ENCODE data around the gene LBX1. TPM values are rescaled to one million over a fixed set of nuclear protein-coding genes. Genes with fewer than 3 reads are reported as not detected.

The LBX1 gene
- total RNA-seq, 2 experiments from 2014 or later: not detected

GRCh38 chr10:101214446-101215396 lies 14.5 kb downstream of the LBX1 start:
- Histone ChIP-seq H4K20me1 (ENCODE audit: insufficient read depth, low read length) (no peaks in the 10 kb centered on the region), H3K9me3 (ENCODE audit: low read length) (no peaks in the 10 kb centered on the region), H3K36me3 (ENCODE audit: insufficient read depth, low read length) (no peaks in the 10 kb centered on the region), H3K4me3 (ENCODE audit: low read depth, low read length, poor library complexity, severe bottlenecking) (no peak overlapping the region), H3K27ac (ENCODE audit: low read depth, low read length, poor library complexity, severe bottlenecking) (no peak overlapping the region), H2AFZ (ENCODE audit: low read length) (peak overlapping the region; percentile 78; the same call in 1 of the 2 replicates), H3K4me2 (ENCODE audit: low read length) (peak overlapping the region; percentile 83; the same call in 1 of the 2 replicates), H3K79me2 (ENCODE audit: insufficient read depth, low read depth, low read length) (no peaks in the 10 kb centered on the region), H3K4me1 (ENCODE audit: insufficient read depth, low read length, poor library complexity, severe bottlenecking) (peaks cover 6% of the 10 kb centered on the region), H3K9me2 (ENCODE audit: insufficient read depth, low read length) (no peaks in the 10 kb centered on the region)
- BruUV-seq (replicated peaks): no TSS peak
- CTCF ChIA-PET (ENCODE audit: unreplicated experiment): interaction anchor here (0.6 to 1.5 kb wide), 5 partner anchors 15 to 345 kb away, joined by 3 to 6 read pairs (median 4); no protein-coding TSS in a partner anchor
- peak; percentile 81 for DNase-seq (ENCODE audit: low spot score)
- POLR2A ChIA-PET: interaction anchor here (0.5 to 2.2 kb wide), 3 partner anchors 231 to 567 kb away, joined by 4 to 7 read pairs (median 5); no protein-coding TSS in a partner anchor
- intact Hi-C loops (cut with micrococcal nuclease; ENCODE audit: unreplicated experiment): loop anchor here (1.0 to 10.0 kb wide), 8 partner anchors 52 to 570 kb away; partner anchors contain the start of gene NPM3
- TF ChIP-seq EZH2phosphoT487 (IDR thresholded peaks at IDR 0.05; ENCODE audit: borderline replicate concordance, low read depth, low read length): no peak
- TF ChIP-seq, protein P1, sequence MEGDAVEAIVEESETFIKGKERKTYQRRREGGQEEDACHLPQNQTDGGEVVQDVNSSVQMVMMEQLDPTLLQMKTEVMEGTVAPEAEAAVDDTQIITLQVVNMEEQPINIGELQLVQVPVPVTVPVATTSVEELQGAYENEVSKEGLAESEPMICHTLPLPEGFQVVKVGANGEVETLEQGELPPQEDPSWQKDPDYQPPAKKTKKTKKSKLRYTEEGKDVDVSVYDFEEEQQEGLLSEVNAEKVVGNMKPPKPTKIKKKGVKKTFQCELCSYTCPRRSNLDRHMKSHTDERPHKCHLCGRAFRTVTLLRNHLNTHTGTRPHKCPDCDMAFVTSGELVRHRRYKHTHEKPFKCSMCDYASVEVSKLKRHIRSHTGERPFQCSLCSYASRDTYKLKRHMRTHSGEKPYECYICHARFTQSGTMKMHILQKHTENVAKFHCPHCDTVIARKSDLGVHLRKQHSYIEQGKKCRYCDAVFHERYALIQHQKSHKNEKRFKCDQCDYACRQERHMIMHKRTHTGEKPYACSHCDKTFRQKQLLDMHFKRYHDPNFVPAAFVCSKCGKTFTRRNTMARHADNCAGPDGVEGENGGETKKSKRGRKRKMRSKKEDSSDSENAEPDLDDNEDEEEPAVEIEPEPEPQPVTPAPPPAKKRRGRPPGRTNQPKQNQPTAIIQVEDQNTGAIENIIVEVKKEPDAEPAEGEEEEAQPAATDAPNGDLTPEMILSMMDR (conservative IDR thresholded peaks at IDR 0.05; ENCODE audit: low read length): peak; percentile 88

- H4K20me1 ChIP-seq (ENCODE audit: insufficient read depth, low read length): no peaks in the 10 kb centered on the region
- H3K4me1 ChIP-seq (ENCODE audit: insufficient read depth, low read length, poor library complexity, severe bottlenecking): no peaks in the 10 kb centered on the region
- no peaks in the 10 kb centered on the region for H3K36me3 ChIP-seq (ENCODE audit: insufficient read depth, low read length)
- H3K9me3 ChIP-seq (ENCODE audit: low read length): no peaks in the 10 kb centered on the region
- H2AFZ ChIP-seq (ENCODE audit: low read length): no peak overlapping the region
- H3K79me2 ChIP-seq (ENCODE audit: insufficient read depth, low read depth, low read length): no peaks in the 10 kb centered on the region
- ChIA-PET POLR2A (interaction anchor here (0.7 kb wide), 1 partner anchor 313 kb away, joined by 3 read pairs; no protein-coding TSS in a partner anchor), CTCF (ENCODE audit: unreplicated experiment) (no interaction called here)
- H3K4me2 ChIP-seq (ENCODE audit: low read length): no peak overlapping the region
- H3K27ac ChIP-seq (ENCODE audit: low read depth, low read length, poor library complexity, severe bottlenecking): no peak overlapping the region
- H3K4me3 ChIP-seq (ENCODE audit: low read depth, low read length, poor library complexity, severe bottlenecking): no peak overlapping the region
- no peak for DNase-seq (ENCODE audit: low spot score)
- H3K9me2 ChIP-seq (ENCODE audit: insufficient read depth, low read length): no peaks in the 10 kb centered on the region
- intact Hi-C loops (cut with micrococcal nuclease; ENCODE audit: unreplicated experiment): no loop called here
- BruUV-seq (replicated peaks): no TSS peak
- TF ChIP-seq EZH2phosphoT487 (IDR thresholded peaks at IDR 0.05; ENCODE audit: borderline replicate concordance, low read depth, low read length): no peak
- TF ChIP-seq, protein P1 (conservative IDR thresholded peaks at IDR 0.05; ENCODE audit: low read length): no peak
Observed at GRCh38 chr10:101208543-101208942, 20.7 kb downstream of the LBX1 start.

All from OCI-LY7 (cell line).